Activated T-cell treated with anti-CD3 and anti-CD28 coated beads for 48 hours (primary cell): ENCODE results near the gene PRKAG2.
"Not testable (repeated sequence)": the region's sequence is repeated elsewhere in the genome, so short reads cannot be mapped to it uniquely, and the experiment has no call there.

Experiments used
- DNase-seq: peaks from one replicate; pipeline ENCODE4 v3.0.0-alpha.2; 2020; ENCODE audit warnings: low read depth

The PRKAG2 gene

DNA sequence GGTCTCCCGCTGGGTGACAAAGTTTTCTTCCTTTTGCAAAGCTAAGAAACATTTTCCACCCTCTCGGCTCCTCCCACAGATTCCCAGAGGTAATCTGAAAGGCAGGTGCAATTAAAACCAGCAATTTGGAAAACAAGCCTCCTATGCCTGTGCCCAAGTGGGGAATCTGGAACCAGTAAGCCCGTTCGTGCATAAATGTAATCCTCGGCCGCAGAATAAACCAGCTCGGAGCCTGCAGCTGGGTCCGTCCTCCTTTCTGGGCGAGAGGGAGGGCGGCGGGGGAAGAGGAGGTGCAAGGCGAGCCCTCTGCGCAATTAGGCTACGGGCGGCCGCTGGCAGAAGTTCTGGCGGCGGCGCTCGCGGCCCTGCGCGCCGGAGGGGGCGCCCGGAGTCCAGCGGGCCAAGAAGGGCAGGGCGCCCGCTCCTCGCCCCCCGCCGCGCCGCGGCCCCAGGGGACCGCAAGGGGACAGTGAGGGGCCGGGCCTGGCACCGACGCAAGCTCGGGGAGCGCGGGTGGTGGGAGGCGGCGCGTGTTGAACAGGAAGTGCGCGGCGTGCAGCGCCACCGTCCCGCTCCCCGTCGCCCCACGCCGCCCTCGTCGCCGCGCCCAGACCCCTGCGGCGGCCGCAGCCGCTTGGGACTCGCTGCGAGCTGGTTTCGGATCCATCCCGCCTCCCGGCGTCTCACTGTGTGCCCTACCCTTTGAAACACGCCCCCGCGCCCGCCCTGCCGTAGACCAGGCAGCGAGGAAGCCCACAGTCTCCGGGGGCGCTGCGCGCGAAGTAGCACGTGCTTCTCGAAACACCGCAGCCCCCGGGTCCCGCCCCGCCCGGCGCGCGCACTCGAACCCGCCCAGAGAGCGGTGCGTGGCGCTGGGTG, at the start of gene PRKAG2:
Gene PRKAG2 (minus strand): TSS at position 217 of the 879 bp plus-strand sequence. CDS start 495 bp downstream, outside the sequence.
- DNase-seq = peak; percentile 61

DNA sequence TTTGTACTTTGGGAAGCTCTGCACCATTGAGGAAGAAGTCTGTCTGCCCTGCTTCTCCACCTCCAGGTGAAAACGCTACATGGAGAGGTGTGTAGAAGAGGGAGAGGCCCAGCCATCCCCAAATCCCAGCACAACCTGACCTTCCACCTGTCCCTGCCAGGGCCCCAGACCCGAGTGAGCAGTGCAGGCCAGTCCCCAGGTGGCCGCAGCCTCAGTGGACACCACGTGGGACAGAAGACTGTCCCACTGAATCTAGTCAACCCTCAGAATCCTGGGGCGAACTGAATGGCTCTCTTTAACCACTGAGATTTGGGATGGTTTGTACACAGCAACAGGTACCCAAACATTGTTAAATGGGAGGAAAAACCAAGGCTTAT, 49.4 kb upstream of the PRKAG2 start:
- no peak for DNase-seq

DNA sequence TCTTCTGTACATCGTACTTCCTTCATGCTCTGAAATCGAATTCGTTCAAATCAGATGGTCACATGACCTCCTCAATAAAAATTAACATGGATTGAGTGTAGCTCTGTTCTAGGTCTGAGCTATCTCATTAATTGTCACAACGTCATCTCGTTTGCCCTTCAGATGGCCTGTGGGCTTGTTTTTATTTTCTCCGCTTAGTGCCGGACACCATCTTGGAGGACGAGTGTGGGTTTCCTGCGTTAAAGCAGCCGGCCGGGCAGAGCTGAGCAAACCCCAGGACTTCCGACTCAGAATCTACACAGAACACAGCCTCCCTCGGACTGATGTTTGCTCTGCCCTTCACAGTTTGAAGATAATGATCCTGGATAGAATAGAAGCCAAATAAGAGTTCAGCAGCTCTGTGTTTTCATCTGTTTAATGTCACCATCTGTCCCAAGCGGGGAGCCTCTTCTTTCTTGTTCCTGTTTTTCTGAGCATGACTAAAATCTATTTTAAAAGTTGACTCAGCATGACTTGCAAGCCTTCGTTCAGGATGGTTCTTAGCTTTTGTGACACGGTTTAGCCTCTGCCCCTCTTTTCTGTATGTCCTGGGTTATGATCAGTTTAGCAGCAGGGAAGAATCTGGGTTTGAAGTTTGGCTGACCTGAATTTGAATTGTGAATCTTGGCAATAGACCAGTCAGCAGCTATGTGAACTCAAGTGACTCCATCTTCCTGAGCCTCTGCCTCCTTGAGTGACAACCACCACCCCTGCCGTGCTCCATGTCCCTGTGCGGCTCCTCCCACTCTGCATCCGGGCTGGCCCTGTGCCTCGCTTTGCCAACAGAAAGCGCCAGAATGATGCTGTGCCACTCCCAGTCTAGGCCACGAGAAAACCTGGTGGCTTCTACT, 48.8 kb upstream of the PRKAG2 start:
- DNase-seq = no peak

DNA sequence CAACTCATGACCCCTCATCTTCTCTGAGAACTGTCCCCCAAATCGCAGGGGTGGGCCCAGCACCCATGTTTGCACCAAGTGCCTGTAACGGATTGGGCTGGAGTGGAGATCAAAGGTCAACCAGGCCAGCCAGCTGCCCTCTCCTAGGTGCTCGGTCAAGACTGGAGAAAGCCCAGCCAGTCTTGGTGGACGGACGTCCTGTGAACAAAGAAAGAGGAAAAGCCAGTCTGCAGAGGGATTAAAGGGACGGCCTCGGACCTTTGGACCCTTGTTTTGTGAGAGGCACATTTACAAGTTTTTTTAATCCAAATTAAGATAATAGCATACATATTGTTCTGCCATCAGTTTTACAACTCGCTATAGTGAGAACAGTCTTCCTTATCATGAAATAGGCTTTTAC, 47.6 kb upstream of the PRKAG2 start:
- DNase-seq = no peak

DNA sequence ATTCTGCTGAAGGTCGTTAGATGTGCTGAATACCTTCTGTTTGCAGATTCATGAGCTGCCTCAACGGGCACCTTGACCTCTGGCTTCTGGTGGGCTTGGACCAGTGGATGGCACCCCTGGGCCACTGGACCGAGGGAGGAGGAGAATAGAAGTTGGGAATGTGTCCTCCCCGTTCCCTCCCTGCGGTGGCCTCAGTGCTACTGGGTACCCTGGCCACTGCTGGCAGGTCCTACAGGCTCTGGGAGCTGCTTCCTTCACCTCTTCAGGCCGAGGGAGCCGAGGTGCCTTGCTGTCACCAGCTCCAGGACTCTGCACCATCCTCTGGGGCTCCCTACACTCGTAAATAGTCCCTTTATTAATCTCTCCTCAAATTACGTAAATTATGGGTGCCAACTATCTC, 47.1 kb upstream of the PRKAG2 start:
- no peak for DNase-seq

DNA sequence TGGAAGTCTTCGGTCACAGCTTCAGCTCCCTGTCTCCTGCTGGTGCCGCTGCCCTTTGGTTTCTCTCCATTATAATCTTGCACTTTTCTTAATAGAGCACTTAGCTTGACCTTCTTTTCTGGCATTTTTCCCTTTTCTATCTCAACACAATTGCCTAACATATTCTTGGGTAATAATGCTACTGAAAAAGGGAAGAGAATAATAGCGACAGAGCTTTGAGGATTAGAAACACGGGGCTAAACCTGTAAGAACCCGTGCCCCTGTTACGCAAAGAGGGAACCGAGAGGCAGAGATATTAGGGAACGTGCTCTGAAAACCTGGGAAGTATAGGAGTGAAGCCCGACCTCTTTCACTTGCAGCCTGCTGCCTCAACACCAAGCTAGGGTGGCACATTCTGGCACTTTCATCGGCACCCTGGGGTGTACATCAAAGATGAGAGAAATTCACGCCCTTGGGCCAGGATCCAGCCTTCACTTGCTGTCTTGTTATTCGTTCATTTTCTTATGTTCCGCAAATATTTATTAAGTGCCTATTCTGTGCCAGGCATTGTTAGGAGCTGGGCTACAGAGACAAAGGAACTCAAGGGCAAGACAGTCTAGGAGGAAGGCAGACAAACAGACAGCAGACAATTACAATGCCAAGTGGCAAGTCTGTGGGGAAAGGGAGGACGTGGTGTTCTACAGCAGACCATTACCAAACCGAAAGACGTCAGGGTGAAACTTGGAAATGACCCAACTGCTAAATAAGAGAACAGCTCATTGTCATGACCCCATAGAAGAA, 46.4 kb upstream of the PRKAG2 start:
- no peak for DNase-seq

DNA sequence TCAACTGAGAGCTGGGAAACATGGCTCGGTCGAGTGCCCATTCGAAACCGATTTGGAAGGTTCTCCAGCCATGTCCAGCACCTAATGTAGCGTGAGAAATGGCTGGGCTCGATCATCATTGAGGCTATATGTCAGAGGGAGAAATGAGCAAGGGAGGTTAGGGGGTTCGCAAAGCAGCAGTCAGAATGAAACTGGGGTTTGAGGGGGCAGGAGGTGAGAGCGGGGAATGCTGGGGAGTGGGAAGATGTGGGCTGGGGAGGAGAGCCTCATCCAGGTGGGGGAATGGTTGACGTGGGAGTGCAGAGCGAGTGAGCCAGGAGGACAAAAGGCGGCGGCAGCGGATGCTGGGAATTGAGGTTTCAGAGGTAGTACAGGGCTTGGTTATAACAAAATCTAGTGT, 44.5 kb upstream of the PRKAG2 start:
- DNase-seq = no peak

DNA sequence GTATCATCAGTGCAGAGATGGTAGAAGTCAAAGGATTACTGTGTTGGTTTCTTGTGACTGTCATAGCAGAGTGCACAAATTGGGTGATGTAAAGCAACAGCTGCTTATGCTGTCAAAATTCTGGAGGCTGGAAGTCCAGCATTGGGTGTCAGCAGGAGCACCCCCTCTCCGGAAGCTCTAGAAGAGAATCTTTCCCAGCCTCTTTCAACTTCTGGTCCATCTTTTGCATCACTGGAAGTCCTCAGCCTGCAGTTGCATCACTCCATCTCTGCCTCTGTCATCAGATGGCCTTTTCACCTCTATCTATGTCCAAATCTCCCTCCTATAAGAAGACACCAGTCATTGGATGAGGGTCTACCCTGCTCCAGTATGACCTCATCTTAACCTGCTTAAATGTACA, 43.6 kb upstream of the PRKAG2 start:
- no peak for DNase-seq

DNA sequence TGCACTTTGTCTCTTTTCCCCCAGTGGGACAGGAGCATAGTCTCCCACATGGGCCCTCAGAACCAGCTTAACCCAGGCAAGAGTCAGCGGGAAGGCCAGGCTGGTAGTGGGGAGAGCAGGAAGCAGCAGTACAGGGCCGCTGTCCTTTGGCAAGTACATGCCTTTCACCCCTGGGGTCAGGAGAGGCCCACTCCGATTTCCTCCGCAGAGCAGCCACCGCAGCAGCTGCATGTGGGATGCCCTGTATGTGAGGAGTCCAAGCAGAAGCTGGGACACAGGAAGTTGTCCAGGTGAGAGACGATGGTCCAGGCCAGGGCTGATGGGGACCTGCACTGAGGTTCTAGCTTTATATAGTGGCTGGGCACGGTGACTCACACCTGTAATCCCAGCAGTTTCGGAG, 42.7 kb upstream of the PRKAG2 start:
- DNase-seq = no peak

DNA sequence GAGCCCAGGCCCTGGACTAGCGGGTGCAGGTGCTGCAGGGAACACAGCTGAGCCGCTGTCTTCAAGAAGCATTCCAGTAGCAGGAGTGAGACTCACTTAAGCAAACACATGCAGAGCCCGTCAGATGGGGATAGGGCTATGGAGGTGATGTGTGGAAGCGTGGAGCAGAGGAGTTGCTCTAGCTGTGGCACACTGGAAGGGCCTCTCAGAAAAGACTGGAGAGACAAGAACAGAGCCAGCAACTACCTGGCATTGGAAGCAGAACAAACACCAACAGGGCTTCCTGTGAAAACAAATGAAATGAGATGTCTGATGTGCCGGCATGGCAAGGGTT, 41.6 kb upstream of the PRKAG2 start:
- DNase-seq = no peak

DNA sequence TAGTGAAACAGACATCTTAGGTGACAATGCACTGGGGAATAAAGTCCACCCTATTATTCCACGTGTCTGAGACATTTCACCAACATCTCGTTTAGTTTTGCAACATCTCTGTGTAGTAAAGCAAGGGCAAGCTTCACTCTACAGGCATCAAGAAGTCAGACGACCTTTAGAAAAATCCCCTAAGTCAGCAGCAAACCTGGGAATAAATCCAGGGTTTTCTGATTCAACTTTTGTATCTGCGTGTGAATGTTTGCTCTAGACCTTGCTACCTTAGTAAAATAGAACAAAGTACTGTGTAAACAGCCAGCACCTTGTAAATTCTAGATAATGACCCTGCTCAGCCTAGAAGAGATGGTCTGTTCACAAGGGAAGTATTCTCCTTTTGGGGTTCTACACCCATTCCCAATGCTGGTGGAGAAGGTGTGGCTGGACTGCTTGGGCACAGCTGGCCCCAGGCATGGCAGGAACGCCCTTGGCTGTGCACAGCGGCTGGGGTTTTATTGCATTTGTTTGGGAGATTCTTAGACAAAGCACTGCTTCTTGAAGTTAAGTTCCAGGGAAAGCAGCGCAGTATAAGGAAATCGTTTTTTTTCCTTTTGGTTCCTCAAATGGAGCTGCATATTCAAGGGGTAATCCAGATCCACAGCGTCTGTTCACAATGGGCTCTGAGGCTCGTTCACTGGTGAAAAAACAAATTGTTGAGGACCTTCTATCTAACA, 41.0 kb upstream of the PRKAG2 start:
- DNase-seq = no peak

DNA sequence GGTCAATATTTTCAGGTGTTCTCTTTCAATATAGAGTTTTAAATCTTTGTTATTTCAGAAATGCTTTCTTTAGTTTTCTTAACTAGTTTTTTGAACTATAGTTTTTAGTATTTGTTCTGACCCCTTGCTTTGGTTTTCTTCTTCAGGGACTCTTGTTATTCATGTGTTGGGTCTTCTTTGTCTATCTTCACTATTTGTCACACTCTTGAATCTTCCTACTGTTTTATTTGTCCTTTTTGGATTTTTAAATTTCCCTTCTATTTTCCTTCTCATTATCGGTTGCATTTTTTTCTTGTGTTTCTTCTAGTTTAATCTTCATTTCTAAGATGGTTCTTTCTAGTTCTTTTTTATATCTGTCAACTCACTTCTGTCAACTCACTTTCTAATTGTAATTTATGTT, 37.1 kb upstream of the PRKAG2 start:
- no peak for DNase-seq

DNA sequence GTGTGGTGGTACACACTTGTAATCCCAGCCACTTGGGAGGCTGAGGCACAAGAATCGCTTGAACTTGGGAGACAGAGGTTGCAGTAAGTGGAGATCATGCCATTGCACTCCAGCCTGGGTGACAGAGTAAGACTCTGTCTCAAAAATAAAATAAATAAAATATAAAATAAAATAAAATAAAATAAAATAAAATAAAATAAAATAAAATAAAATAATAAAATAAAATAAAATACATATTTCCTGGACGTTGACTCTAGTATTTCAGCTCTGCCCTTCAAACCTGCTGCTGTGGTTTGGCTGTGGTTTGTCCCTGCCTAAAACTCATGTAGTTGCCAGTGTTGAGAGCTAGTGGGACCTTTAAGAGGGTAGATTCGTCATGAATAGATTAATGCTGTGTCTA, 33.7 kb upstream of the PRKAG2 start:
- not testable (repeated sequence) for DNase-seq

DNA sequence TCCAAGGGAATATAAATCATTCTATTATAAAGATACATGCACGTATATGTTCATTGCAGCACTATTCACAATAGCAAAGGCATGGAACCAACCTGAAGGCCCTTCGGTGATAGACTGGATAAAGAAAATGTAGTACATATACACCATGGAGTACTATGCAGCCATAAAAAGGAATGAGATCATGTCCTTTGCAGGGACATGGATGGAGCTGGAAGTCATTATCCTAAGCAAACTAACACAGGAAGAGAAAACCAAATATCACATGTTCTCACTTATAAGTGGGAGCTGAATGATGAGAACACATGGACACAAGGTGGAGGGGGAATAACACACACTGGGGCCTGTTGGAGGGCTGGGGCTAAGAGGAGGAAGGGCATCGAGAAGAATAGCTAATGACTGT, 30.2 kb upstream of the PRKAG2 start:
- not testable (repeated sequence) for DNase-seq

DNA sequence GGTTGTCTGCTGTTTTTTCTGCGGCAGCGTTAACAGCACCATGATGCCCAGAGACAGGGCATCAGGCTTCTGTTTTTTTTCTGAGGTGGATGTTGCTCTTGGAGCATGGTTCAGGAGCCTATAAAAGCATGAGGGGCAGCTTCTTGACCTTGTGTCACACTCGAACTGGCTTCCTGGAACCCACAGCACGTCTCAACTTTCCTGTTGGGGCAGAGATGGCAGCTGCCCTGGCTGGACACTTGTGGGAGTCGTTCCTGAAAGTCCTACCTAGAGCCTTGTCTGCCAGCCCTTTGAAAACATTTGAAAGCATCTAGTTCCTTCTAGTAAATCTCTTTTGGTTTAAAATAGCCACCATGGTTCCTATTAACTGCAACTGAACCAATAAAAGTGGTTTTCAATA, 28.9 kb upstream of the PRKAG2 start:
- DNase-seq = no peak

DNA sequence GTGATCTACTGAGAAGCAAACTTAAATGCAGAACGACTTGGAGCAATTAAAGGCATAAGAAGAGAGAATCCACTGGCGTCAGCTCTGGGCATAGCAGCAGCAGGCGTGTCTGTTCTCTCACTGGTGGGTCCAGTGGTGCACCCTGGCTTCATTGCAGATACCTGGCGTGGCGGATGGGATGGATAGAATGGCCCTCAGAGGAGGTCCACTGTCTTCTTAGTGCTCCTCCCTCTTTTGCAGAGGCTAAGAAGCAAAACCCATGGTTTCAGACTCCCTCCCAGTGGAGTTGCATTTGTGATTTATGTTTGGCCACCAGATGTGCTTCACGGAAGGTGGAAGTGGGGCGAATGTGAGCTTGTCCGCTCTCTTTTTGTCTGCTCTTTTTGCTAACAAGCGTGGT, 28.4 kb upstream of the PRKAG2 start:
- no peak for DNase-seq

DNA sequence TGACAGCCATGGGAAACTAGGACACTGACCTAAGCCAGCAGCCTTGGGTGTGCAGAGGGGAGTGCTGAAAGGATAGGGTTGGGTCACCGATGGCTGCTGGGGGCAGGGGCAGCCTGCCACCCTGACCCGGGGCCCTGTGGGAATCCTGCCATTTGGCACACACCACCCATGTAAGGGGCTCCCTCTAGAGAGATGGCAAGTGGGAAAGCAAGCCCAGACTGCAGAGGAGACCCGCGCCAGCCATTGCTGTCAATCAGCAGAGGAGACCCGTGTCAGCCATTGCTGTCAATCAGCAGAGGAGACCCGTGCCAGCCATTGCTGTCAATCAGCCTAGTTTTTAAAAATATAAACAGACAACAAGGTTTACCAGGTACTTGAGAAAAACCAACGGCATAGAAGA, 27.4 kb upstream of the PRKAG2 start:
- DNase-seq = no peak

DNA sequence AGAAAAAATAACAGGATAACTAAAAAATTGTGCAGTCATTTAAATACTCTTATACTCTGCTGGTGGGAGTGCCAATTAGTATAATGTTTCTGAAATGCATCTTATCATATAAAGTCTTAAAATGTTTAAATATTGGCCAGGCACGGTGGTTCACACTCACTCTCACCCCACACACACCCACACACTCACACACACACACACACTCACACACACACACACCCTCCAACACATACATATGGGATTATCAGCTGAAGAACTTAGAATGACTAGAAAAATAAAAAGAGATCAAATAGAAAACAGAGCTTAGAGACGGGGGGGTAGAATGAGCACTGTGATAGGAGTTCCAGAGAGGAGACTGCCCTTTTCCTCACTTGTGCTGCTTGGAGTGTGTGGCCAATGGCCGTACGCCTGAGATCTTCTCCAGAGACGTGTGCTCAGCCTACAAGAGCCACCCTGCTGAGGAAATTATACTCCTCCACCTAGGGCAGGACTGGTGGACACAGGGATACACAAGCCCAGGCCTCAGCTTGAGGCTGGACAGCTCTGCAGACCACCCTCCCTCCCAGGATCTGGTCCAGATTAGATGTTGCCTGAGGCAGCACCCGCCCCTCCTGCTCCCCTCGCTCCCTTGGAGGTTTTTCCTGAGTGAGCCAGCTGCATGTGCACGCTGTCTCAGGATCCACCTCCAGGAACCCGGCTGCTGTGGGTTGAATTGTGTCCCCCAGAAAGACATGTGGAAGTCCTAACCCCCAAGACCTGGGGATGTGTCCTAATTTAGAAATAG, 26.5 kb upstream of the PRKAG2 start:
- no peak for DNase-seq

DNA sequence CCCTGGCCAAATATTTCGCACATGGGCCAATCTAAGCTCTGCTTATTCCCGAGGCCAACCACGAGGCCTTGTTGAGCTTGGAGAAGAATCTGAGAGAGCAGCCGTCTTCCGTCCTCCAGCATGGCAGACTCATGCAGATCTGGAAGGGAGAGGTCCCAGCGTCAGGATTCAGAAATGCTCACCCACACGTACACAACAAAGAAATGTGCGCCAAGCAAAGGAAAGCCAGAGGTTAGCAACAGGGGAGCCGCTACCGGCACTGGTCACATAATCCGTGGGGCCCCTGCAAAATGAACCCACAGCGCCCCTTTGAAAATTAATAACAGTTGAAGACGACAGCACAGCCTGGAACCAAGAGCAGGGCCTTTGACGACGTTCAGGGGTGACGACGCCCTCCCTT, 25.4 kb upstream of the PRKAG2 start:
- DNase-seq = no peak

DNA sequence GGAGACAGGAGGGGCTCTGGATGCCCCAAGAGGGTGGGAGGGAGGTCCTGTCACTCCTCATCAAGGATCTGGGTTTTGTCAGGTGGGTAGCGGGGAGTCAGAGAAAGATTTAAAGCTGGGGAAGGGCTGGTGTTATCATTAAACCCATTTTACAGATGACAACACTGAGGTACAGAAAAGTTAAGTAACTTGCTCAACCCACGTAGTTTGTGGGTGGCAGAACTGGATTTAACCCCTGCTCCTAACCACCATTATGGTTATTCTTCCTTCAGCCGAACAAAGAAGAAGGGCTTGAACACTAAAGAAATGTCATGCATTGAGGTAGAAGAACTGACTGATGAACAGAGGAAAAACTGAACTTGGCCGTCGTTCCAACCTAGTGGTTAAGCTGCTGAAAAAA, 24.9 kb upstream of the PRKAG2 start:
- DNase-seq = no peak

DNA sequence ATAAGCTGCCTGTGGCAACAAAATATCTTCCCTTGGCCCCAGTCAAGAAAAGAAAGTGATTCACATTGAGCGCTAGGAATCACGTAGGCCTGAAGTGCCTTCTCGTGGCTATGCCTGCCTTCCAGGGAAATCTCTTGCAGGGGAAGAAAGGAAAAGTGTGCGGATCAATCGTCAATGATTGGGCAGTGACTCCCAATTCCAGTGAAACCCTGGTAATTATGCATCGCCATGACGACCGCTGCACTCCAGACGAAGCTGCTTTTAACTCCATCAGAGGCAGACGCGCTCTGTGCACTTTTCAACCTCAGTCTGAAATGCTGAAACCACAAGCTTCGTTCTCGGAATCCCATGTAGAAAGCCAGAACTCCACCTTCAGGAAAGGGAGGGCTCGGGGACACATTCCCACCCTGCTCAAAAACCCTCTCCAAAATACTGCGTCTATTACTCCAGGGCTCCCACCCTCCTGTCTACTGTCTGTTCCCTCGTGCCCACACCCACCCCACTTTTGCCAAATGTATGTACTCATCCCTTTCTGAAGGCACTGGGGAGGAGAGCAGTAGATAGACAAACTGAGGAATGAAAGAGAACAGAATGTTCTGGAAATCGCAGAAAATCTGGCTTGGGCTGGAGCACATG, 24.2 kb upstream of the PRKAG2 start:
- DNase-seq = no peak
